HCT116 (cell line): ENCODE data around the gene RBM19. TPM values are rescaled to one million over a fixed set of nuclear protein-coding genes. Genes with fewer than 3 reads are reported as not detected.

Experiments used
- ATAC-seq: fragments of 200-7000 bp; cut with Tn5 transposase; 2 replicates; pipeline ENCODE4 v1.9.1; 2020; ENCODE audit warnings: mild to moderate bottlenecking, moderate library complexity
- BruUV-seq: library from RNA; stranded (reverse); fragments of 400-500 nt; replicated peaks from 2 replicates; lab custom pipeline; 2021; lab: Mats Ljungman, UMichigan
- CTCF ChIA-PET: fragments of 300-600 bp; sonication (Branson Sonifier 250); formaldehyde crosslinking; loops from one replicate; lab custom pipeline; 2021; ENCODE audit warnings: antibody characterized with exemption; lab: Charles Lee
- POLR2A ChIA-PET: fragments of 300-600, 350-600 bp; sonication (Branson Sonifier 250); formaldehyde crosslinking; loops from one replicate; lab custom pipeline; 2021; ENCODE audit warnings: antibody characterized with exemption; lab: Charles Lee
- RAD21 ChIA-PET, 2 experiments: fragments of 300-600 bp; sonication (Branson Sonifier 250); formaldehyde crosslinking; loops; one replicate each; lab custom pipeline; 2023; ENCODE audit warnings: low total read pairs in 2 of 2; ENCODE audit not compliant: uncharacterized antibody in 2 of 2, unreplicated experiment in 2 of 2, low non-redundant PET in 1 of 2; lab: Charles Lee
- DNase-seq: peaks from one replicate; pipeline ENCODE4 v3.0.0-alpha.2; 2010; ENCODE audit warnings: low read depth, low spot score
- H2AFZ ChIP-seq: fragments of 200-600 bp; shearing (Covaris generic), sonication (generic); 2 replicates; pipeline ENCODE4 v1.6.1; 2017; ENCODE audit warnings: low read depth, mixed run types, mixed read lengths, antibody characterized with exemption, low read length; ENCODE audit not compliant: poor library complexity, severe bottlenecking
- H3K27ac ChIP-seq: 2 replicates; pipeline ENCODE4 v1.5.1; 2012; ENCODE audit warnings: low read depth, low read length
- H3K27me3 ChIP-seq: fragments of 200-600 bp; sonication (generic); 2 replicates; pipeline ENCODE4 v1.6.1; 2016; ENCODE audit warnings: mixed run types, low read length, mixed read lengths; ENCODE audit not compliant: insufficient read depth
- H3K36me3 ChIP-seq, 2 experiments: fragments of 200-500 bp in 1 of 2; fragments of 200-600 bp in 1 of 2; sonication (Bioruptor generic) in 1 of 2; sonication (generic) in 1 of 2; 2 replicates each; pipeline versions ENCODE4 v1.5.1 to v1.6.1; 2014 to 2016; ENCODE audit warnings: low read length in 2 of 2, inconsistent platforms in 1 of 2, mixed read lengths in 1 of 2, mixed run types in 1 of 2; ENCODE audit not compliant: insufficient read depth in 2 of 2, control insufficient read depth in 1 of 2
- H3K4me1 ChIP-seq, 2 experiments: fragments of 200-600 bp in 1 of 2; sonication (generic) in 1 of 2; 2 replicates each; pipeline versions ENCODE4 v1.5.1 to v1.6.1; 2012 to 2017; ENCODE audit warnings: low read length in 2 of 2, inconsistent platforms in 1 of 2, mild to moderate bottlenecking in 1 of 2, mixed read lengths in 1 of 2, mixed run types in 1 of 2, moderate library complexity in 1 of 2; ENCODE audit not compliant: insufficient read depth in 2 of 2, control insufficient read depth in 1 of 2
- H3K4me2 ChIP-seq: fragments of 200-600 bp; sonication (generic); 2 replicates; pipeline ENCODE4 v1.6.1; 2017; ENCODE audit warnings: mixed run types, low read length, mixed read lengths
- H3K4me3 ChIP-seq, 2 experiments: fragments of 200-600 bp in 1 of 2; sonication (generic) in 1 of 2; replicated peaks in 1 of 2; 2 replicates each; pipeline ENCODE4 v1.5.1; 2011 to 2016; ENCODE audit warnings: low read length in 2 of 2, control low read depth in 1 of 2, low read depth in 1 of 2, mild to moderate bottlenecking in 1 of 2, mixed read lengths in 1 of 2, mixed run types in 1 of 2
- H3K79me2 ChIP-seq: fragments of 200-600 bp; sonication (generic); 2 replicates; pipeline ENCODE4 v1.6.1; 2017; ENCODE audit warnings: mild to moderate bottlenecking, mixed run types, low read length, moderate library complexity, mixed read lengths; ENCODE audit not compliant: insufficient read depth
- H3K9ac ChIP-seq: fragments of 200-600 bp; sonication (generic); 2 replicates; pipeline ENCODE4 v1.6.1; 2016; ENCODE audit warnings: low read length, mixed read lengths
- H3K9me2 ChIP-seq: fragments of 200-600 bp; sonication (generic), shearing (Covaris generic); 2 replicates; pipeline ENCODE4 v1.6.1; 2017; ENCODE audit warnings: mixed run types, mild to moderate bottlenecking, moderate library complexity; ENCODE audit not compliant: insufficient read depth
- H3K9me3 ChIP-seq, 2 experiments: fragments of 200-500 bp in 1 of 2; fragments of 200-600 bp in 1 of 2; sonication (Bioruptor generic) in 1 of 2; sonication (generic) in 1 of 2; 2 replicates each; pipeline ENCODE4 v1.6.1; 2014 to 2017; ENCODE audit warnings: low read length in 2 of 2, mixed read lengths in 2 of 2, inconsistent platforms in 1 of 2, low read depth in 1 of 2, mild to moderate bottlenecking in 1 of 2, mixed run types in 1 of 2, moderate library complexity in 1 of 2; ENCODE audit not compliant: control insufficient read depth in 1 of 2, insufficient read depth in 1 of 2
- H4K20me1 ChIP-seq: fragments of 200-600 bp; sonication (generic), shearing (Covaris generic); 2 replicates; pipeline ENCODE4 v1.6.1; 2017; ENCODE audit warnings: mixed run types, mild to moderate bottlenecking, moderate library complexity; ENCODE audit not compliant: insufficient read depth
- CBX3 ChIP-seq: IDR thresholded peaks from 2 replicates; pipeline ENCODE4 v1.6.1; 2012; ENCODE audit warnings: low read depth
- EGR1 ChIP-seq: IDR thresholded peaks from 2 replicates; pipeline ENCODE4 v1.6.1; 2012; ENCODE audit warnings: low read depth
- ELF1 ChIP-seq: IDR thresholded peaks from 2 replicates; pipeline ENCODE4 v1.6.1; 2012; ENCODE audit warnings: low read depth, borderline replicate concordance
- EZH2 ChIP-seq: fragments of 200-600 bp; sonication (generic); IDR thresholded peaks from 2 replicates; pipeline ENCODE4 v1.6.1; 2017; ENCODE audit warnings: antibody characterized with exemption, mixed run types
- JUND ChIP-seq: IDR thresholded peaks from 2 replicates; pipeline ENCODE4 v1.6.1; 2012
- SP1 ChIP-seq: IDR thresholded peaks from 2 replicates; pipeline ENCODE4 v1.6.1; 2012; ENCODE audit warnings: low read depth
- ZFX ChIP-seq: fragments of 450-650 bp; IDR thresholded peaks from 2 replicates; pipeline ENCODE4 v1.6.1; 2017
- intact Hi-C: fragments of 100-400 bp; cut with micrococcal nuclease; formaldehyde crosslinking; loops from 2 replicates; pipeline ENCODE4 v1.10.0; 2022
- total RNA-seq: library from RNA; stranded (reverse); gene quantifications from one replicate; pipeline ENCODE4 v1.2.1, GENCODE V29; 2021; ENCODE audit not compliant: unreplicated experiment
- TF ChIP-seq, protein P1 (sequence below): IDR thresholded peaks from 2 replicates; pipeline ENCODE4 v1.6.1; 2012; ENCODE audit warnings: low read depth
- TF ChIP-seq, protein P2 (sequence below): IDR thresholded peaks from 2 replicates; pipeline ENCODE4 v1.6.1; 2012
- TF ChIP-seq, protein P3 (sequence below), 3 experiments: fragments of 200-600 bp in 1 of 3; sonication (generic) in 1 of 3; IDR thresholded peaks in 2 of 3; conservative IDR thresholded peaks in 1 of 3; 2 replicates each; pipeline ENCODE4 v1.5.1; 2012 to 2017; ENCODE audit warnings: low read depth in 2 of 3, low read length in 2 of 3, antibody characterized with exemption in 1 of 3, borderline replicate concordance in 1 of 3, control low read depth in 1 of 3, mild to moderate bottlenecking in 1 of 3, mixed read lengths in 1 of 3, mixed run types in 1 of 3, moderate library complexity in 1 of 3; ENCODE audit not compliant: insufficient read depth in 1 of 3

RBM19 gene
- total RNA-seq, 1 experiment from 2014 or later = 30.7 TPM

DNA sequence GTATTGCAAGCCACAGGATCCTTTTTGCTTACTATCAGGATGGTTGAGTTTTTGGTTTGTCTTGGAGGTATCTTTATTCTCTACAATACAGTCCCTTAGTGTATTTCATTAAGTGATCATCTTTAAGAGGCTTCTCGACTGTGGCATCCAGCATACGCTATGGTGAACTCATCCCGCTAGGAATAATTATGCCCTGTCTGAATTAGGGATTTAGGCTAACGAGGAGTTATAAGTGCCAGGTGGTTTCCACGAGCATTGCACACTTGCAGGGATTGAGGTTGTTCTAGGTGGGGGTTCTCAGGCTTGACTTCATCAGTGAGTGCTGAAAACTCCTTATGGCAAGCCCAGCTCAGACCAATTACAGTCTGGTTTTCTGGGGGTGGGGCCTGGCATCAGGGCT is 37.2 kb upstream of the RBM19 start:
- Histone ChIP-seq H3K9me2 (no peaks in the 10 kb centered on the region), H3K27me3 (peaks cover 76% of the 10 kb centered on the region), H3K27ac (no peak overlapping the region), H3K9ac (no peak overlapping the region), H3K4me2 (no peak overlapping the region), H3K4me1 (no peaks in the 10 kb centered on the region), H3K79me2 (no peaks in the 10 kb centered on the region), H4K20me1 (no peaks in the 10 kb centered on the region), H3K36me3 (no peaks in the 10 kb centered on the region), H3K9me3 (no peaks in the 10 kb centered on the region), H3K4me3 (no peak overlapping the region), H2AFZ (no peak overlapping the region)
- TF ChIP-seq EGR1 = no peak
- TF ChIP-seq, protein P1, sequence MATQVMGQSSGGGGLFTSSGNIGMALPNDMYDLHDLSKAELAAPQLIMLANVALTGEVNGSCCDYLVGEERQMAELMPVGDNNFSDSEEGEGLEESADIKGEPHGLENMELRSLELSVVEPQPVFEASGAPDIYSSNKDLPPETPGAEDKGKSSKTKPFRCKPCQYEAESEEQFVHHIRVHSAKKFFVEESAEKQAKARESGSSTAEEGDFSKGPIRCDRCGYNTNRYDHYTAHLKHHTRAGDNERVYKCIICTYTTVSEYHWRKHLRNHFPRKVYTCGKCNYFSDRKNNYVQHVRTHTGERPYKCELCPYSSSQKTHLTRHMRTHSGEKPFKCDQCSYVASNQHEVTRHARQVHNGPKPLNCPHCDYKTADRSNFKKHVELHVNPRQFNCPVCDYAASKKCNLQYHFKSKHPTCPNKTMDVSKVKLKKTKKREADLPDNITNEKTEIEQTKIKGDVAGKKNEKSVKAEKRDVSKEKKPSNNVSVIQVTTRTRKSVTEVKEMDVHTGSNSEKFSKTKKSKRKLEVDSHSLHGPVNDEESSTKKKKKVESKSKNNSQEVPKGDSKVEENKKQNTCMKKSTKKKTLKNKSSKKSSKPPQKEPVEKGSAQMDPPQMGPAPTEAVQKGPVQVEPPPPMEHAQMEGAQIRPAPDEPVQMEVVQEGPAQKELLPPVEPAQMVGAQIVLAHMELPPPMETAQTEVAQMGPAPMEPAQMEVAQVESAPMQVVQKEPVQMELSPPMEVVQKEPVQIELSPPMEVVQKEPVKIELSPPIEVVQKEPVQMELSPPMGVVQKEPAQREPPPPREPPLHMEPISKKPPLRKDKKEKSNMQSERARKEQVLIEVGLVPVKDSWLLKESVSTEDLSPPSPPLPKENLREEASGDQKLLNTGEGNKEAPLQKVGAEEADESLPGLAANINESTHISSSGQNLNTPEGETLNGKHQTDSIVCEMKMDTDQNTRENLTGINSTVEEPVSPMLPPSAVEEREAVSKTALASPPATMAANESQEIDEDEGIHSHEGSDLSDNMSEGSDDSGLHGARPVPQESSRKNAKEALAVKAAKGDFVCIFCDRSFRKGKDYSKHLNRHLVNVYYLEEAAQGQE = no peak
- no peak for TF ChIP-seq ZFX
- no peak for TF ChIP-seq EZH2
- TF ChIP-seq CBX3 = no peak
- no peak for TF ChIP-seq SP1
- TF ChIP-seq, protein P2, sequence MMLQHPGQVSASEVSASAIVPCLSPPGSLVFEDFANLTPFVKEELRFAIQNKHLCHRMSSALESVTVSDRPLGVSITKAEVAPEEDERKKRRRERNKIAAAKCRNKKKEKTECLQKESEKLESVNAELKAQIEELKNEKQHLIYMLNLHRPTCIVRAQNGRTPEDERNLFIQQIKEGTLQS = no peak
- no peak for TF ChIP-seq ELF1
- TF ChIP-seq, protein P3, sequence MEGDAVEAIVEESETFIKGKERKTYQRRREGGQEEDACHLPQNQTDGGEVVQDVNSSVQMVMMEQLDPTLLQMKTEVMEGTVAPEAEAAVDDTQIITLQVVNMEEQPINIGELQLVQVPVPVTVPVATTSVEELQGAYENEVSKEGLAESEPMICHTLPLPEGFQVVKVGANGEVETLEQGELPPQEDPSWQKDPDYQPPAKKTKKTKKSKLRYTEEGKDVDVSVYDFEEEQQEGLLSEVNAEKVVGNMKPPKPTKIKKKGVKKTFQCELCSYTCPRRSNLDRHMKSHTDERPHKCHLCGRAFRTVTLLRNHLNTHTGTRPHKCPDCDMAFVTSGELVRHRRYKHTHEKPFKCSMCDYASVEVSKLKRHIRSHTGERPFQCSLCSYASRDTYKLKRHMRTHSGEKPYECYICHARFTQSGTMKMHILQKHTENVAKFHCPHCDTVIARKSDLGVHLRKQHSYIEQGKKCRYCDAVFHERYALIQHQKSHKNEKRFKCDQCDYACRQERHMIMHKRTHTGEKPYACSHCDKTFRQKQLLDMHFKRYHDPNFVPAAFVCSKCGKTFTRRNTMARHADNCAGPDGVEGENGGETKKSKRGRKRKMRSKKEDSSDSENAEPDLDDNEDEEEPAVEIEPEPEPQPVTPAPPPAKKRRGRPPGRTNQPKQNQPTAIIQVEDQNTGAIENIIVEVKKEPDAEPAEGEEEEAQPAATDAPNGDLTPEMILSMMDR (IDR thresholded peaks at IDR 0.05 in 2 of 3, conservative IDR thresholded peaks at IDR 0.05 in 1 of 3; ENCODE audit: borderline replicate concordance in 1 of 3, insufficient read depth in 1 of 3, low read depth in 2 of 3, low read length in 2 of 3) = no peak
- TF ChIP-seq JUND = no peak
- ATAC-seq (no peak), DNase-seq (no peak)
- intact Hi-C loops = no loop called here
- ChIA-PET POLR2A (no interaction called here), CTCF (interaction anchor here (1.5 kb wide), 1 partner anchor 23 kb away, joined by 3 read pairs; no protein-coding TSS in a partner anchor), RAD21 (no interaction called here)
- no TSS peak for BruUV-seq
